Hepatocyte (in vitro differentiated cells): Measurements from ENCODE around the gene TMEM109. TPM values are rescaled to one million over a fixed set of nuclear protein-coding genes. Genes with fewer than 3 reads are reported as not detected.

Experiments
- DNase-seq: peaks from one replicate; pipeline ENCODE4 v3.0.0-alpha.2; 2016; ENCODE audit warnings: low spot score
- H2AFZ ChIP-seq: fragments of 200-600 bp; sonication (generic); 2 replicates; pipeline ENCODE4 v1.6.0; 2016; ENCODE audit warnings: antibody characterized with exemption, mild to moderate bottlenecking
- H3K27ac ChIP-seq: fragments of 200-600 bp; sonication (generic); 2 replicates; pipeline ENCODE4 v1.5.1; 2016; ENCODE audit warnings: mild to moderate bottlenecking
- H3K27me3 ChIP-seq: fragments of 200-600 bp; sonication (generic); 2 replicates; pipeline ENCODE4 v1.6.1; 2016
- H3K36me3 ChIP-seq: fragments of 200-600 bp; sonication (generic); replicated peaks from 2 replicates; pipeline ENCODE4 v1.5.1; 2016; ENCODE audit warnings: low read depth; ENCODE audit not compliant: insufficient read depth
- H3K4me1 ChIP-seq: fragments of 200-600 bp; sonication (generic); 2 replicates; pipeline ENCODE4 v1.5.1; 2016; ENCODE audit warnings: mild to moderate bottlenecking, moderate library complexity; ENCODE audit not compliant: insufficient read depth
- H3K4me2 ChIP-seq: fragments of 200-600 bp; sonication (generic); 2 replicates; pipeline ENCODE4 v1.6.0; 2016
- H3K4me3 ChIP-seq: fragments of 200-600 bp; sonication (generic); 2 replicates; pipeline ENCODE4 v1.5.1; 2016; ENCODE audit warnings: mild to moderate bottlenecking
- H3K79me2 ChIP-seq: fragments of 200-600 bp; sonication (generic); 2 replicates; pipeline ENCODE4 v1.6.0; 2017; ENCODE audit warnings: mild to moderate bottlenecking
- H3K9me2 ChIP-seq: fragments of 200-600 bp; sonication (generic); replicated peaks from 2 replicates; pipeline ENCODE4 v1.6.0; 2017; ENCODE audit warnings: mild to moderate bottlenecking; ENCODE audit not compliant: insufficient read depth
- H3K9me3 ChIP-seq: fragments of 200-600 bp; sonication (generic); 2 replicates; pipeline ENCODE4 v1.5.1; 2016; ENCODE audit warnings: low read depth, mild to moderate bottlenecking
- H4K20me1 ChIP-seq: fragments of 200-600 bp; sonication (generic); 2 replicates; pipeline ENCODE4 v1.6.0; 2016; ENCODE audit warnings: mild to moderate bottlenecking; ENCODE audit not compliant: insufficient read depth, poor library complexity, severe bottlenecking
- CTCF ChIP-seq: fragments of 200-600 bp; sonication (generic); IDR thresholded peaks from 2 replicates; pipeline ENCODE4 v1.5.1; 2016; ENCODE audit warnings: antibody characterized with exemption, mild to moderate bottlenecking; ENCODE audit not compliant: poor library complexity
- EZH2 ChIP-seq: fragments of 200-600 bp; sonication (generic); IDR thresholded peaks from 2 replicates; pipeline ENCODE4 v1.6.1; 2016; ENCODE audit warnings: antibody characterized with exemption, mild to moderate bottlenecking, borderline replicate concordance
- EZH2phosphoT487 ChIP-seq: fragments of 200-600 bp; sonication (generic); IDR thresholded peaks from one replicate; pipeline ENCODE4 v1.6.1; 2018; ENCODE audit warnings: antibody characterized with exemption, mild to moderate bottlenecking, low read depth, moderate library complexity; ENCODE audit not compliant: unreplicated experiment, severe bottlenecking
- whole genome bisulfite sequencing: methylation state at CpG from one replicate; pipeline ENCODE4 v1.1.6; 2016; ENCODE audit warnings: low lambda C conversion rate; ENCODE audit errors: missing lambda C conversion rate; 5-methylcytosine and 5-hydroxymethylcytosine counted together
- polyA plus RNA-seq: library from polyadenylated mRNA; unstranded; fragments of >200 nt; fragmentation: Nextera tagmentation; extraction: Ambion mirVana; gene quantifications from 2 replicates; pipeline ENCODE4 v1.2.1, GENCODE V29; 2016
- total RNA-seq: library from RNA; depleted of rRNA; stranded (reverse); fragments of >200 nt; gene quantifications from 2 replicates; pipeline ENCODE4 v1.2.3, GENCODE V29; 2014

The TMEM109 gene
- total and polyA plus RNA-seq, 2 experiments from 2014 or later: 30.0 to 86.9 TPM

GRCh38 chr11:60972182-60973030 lies 58.4 kb downstream of the TMEM109 start:
- H3K9me2 ChIP-seq: no peaks in the 10 kb centered on the region
- no peaks in the 10 kb centered on the region for H3K36me3 ChIP-seq
- H3K4me2 ChIP-seq: no peak overlapping the region
- H2AFZ ChIP-seq: no peak overlapping the region
- no peak overlapping the region for H3K4me3 ChIP-seq
- H3K27ac ChIP-seq: no peak overlapping the region
- no peaks in the 10 kb centered on the region for H3K27me3 ChIP-seq
- no peaks in the 10 kb centered on the region for H4K20me1 ChIP-seq
- no peaks in the 10 kb centered on the region for H3K79me2 ChIP-seq
- no peak for DNase-seq
- WGBS: 95% methylated on average over 15 of the region's 15 CpGs
- no peaks in the 10 kb centered on the region for H3K9me3 ChIP-seq
- H3K4me1 ChIP-seq: no peaks in the 10 kb centered on the region
- TF ChIP-seq CTCF: no peak
- TF ChIP-seq EZH2: no peak
- TF ChIP-seq EZH2phosphoT487: no peak

Other genes with a start within 250 kb of the TMEM109 start
- gene MS4A8, start 214.5 kb upstream of the TMEM109 start, total RNA-seq: 1.5 and 3.8 TPM in 2 replicates
- 1.7 and 2.3 TPM in 2 replicates for gene MS4A8, start 214.5 kb upstream of the TMEM109 start, polyA plus RNA-seq
- not detected in 2 replicates for gene MS4A18, start 189.4 kb upstream of the TMEM109 start, total RNA-seq
- gene MS4A18, start 189.4 kb upstream of the TMEM109 start, polyA plus RNA-seq: not detected in 2 replicates
- 0.88 and 1.1 TPM in 2 replicates for gene MS4A15, start 157.3 kb upstream of the TMEM109 start, total RNA-seq
- gene MS4A15, start 157.3 kb upstream of the TMEM109 start, polyA plus RNA-seq: 4.3 and 8.0 TPM in 2 replicates
- gene MS4A10, start 128.8 kb upstream of the TMEM109 start, total RNA-seq: 0.47 and 1.2 TPM in 2 replicates
- 0.21 and 1.8 TPM in 2 replicates for gene MS4A10, start 128.8 kb upstream of the TMEM109 start, polyA plus RNA-seq
- gene CCDC86, start 72.0 kb upstream of the TMEM109 start, total RNA-seq: 7.4 and 9.1 TPM in 2 replicates
- gene CCDC86, start 72.0 kb upstream of the TMEM109 start, polyA plus RNA-seq: 25.3 and 27.5 TPM in 2 replicates
- gene PTGDR2, start 58.2 kb upstream of the TMEM109 start, total RNA-seq: 1.2 and 1.3 TPM in 2 replicates
- gene PTGDR2, start 58.2 kb upstream of the TMEM109 start, polyA plus RNA-seq: 0.69 and 2.0 TPM in 2 replicates
- 0.12 TPM in 1 of 2 replicates, not detected in the other for gene ZP1, start 46.6 kb upstream of the TMEM109 start, total RNA-seq
- 0.32 and 1.6 TPM in 2 replicates for gene ZP1, start 46.6 kb upstream of the TMEM109 start, polyA plus RNA-seq
- gene PRPF19, start 7.6 kb upstream of the TMEM109 start, total RNA-seq: 38.1 and 53.8 TPM in 2 replicates
- gene PRPF19, start 7.6 kb upstream of the TMEM109 start, polyA plus RNA-seq: 18.5 and 19.3 TPM in 2 replicates
- 33.7 and 44.3 TPM in 2 replicates for gene TMEM132A, start 10.3 kb downstream of the TMEM109 start, total RNA-seq
- gene TMEM132A, start 10.3 kb downstream of the TMEM109 start, polyA plus RNA-seq: 97.1 and 98.7 TPM in 2 replicates
- 1.4 and 3.3 TPM in 2 replicates for gene SLC15A3, start 38.0 kb downstream of the TMEM109 start, total RNA-seq
- gene SLC15A3, start 38.0 kb downstream of the TMEM109 start, polyA plus RNA-seq: 0.56 and 2.3 TPM in 2 replicates
- 0.03 and 0.08 TPM in 2 replicates for gene CD6, start 57.5 kb downstream of the TMEM109 start, total RNA-seq
- gene CD6, start 57.5 kb downstream of the TMEM109 start, polyA plus RNA-seq: not detected in 2 replicates
- not detected in 2 replicates for gene CD5, start 188.3 kb downstream of the TMEM109 start, total RNA-seq
- gene CD5, start 188.3 kb downstream of the TMEM109 start, polyA plus RNA-seq: 0.06 TPM in 1 of 2 replicates, not detected in the other
- 12.2 and 17.0 TPM in 2 replicates for gene VPS37C, start 247.3 kb downstream of the TMEM109 start, total RNA-seq
- gene VPS37C, start 247.3 kb downstream of the TMEM109 start, polyA plus RNA-seq: 23.0 and 26.6 TPM in 2 replicates